KG1 (cell line): ENCODE measurements around the gene SORCS1.

Source experiments
- DNase-seq: peaks from one replicate; lab custom pipeline; 2025; lab: John Stamatoyannopoulos, UW

The SORCS1 gene

DNA sequence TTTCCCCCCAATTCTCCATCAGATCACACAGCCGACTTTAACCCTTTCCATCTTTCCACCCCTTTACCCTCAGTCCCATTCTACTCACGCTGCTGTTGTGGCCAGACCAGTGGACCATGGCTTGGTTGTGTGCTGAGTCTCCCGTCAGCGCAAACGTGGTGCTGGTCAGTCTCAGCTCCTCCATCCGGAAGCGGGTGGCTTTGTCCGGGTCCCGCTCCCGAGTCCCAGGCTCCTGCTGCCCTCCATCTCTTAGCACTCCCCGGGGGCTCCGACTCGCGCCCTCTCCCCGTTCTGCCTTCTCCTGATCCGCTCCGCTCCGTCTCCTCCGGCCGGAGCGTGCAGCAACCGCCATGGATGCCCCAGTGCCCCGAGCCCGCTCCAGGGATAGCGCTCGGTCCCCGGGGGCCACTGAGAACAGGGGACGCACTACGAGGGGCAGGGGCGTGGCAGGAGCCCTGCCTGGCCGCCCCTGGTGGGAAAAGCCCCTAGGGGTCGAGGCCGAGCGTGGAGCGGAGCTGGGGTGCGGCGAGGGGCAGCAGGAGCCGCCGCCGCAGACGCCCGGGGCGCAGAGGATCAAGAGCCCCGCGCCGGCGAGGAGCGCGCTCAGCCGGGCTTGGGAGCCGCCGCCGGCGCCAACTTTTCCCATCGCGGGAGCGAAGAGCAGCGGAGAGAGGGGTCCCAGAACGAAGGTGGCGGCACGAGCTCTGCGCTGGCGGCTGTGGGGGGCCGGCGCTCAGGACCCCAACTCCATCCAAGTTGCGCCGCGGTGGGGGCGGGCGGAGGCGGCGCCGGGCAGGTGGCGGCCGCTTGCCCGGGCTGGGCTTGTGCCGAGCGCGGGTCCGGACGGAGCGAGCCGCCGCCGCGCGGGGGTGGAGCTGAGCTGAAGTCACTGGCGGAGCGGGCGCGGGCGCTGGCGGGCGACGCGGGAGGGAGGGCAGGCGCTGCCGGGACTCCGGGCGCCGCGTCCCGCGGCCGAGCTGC, at the start of gene SORCS1:
SORCS1 (minus strand) TSS at position 826 of the 981 bp plus-strand sequence.
- no peak for DNase-seq

DNA sequence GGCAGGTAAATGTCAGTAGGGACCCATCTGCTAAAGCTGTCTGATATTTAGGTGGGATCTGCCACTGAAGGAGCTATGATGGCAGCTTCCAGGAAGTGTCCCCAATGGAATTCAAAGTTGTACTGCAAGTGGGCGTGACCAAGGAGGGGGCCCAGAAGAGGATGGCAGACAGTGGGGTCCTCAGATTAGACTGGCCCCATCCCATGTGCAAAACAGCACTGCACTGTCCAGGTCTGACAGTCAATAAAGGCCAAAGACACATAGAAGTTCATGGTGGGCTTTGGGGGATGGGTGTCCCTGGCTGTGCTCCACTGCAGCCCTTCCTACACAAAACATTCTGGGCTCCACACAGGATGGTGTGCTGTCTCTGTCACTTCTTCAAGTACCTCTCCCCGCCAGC, 49.8 kb upstream of the SORCS1 start:
- no peak for DNase-seq

GRCh38 chr10:107213861-107214260, 49.4 kb upstream of the SORCS1 start:
- DNase-seq, result no peak

DNA sequence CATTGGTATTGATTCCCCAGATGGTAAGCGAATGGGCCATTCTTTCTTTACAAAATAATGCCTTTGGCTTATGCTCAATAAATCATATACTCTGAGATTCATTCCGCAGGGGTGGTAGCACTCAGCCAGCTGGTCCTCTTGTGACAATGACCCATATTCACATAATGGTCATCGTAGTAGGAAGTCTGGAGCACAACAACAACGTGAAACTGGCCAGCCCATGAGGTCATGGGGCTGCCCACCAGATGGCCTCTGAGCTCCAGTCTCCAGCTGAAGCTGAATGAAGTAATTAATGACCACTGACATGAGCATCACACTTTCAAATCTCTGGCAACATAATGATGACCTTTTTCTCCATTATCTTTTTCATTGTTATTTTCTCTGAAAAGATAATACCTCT, 42.3 kb upstream of the SORCS1 start:
- DNase-seq, result no peak

DNA sequence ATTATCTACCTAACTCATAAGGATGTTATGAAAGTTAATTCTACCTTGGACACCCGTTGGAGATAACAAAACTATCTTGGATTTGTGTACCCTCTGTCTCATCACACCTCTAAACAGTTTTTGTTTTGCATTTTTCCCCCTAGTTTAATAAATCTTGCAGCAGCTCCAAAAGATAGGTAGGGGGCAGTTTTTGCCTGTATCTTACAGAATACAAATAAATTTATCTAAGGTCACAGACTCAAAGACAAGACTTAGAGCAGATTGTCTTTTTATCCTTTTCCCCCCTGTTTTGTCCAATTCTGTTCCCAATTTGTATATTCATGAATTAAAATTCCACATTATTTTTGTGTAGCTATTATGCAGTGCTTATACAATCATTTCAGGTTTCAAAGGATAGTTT, 5.0 kb upstream of the SORCS1 start:
- no peak for DNase-seq

DNA sequence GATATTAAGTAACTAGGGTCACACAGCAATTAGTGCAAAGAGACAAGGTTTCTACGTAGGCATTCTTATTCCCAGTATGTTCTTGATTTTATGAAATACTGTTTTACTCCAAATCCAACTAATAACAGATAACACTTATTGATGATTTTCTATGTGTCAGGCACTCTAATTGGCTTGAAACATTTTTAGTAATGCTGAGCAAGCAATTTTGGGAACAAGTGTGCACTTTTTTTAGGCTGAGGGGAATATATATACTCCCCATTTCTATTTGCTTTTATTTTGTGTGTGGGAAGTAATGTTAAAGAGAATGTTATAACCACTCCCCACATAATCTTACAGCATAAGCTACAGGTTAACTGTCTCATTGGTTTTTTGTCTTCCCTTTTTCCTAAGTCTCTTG, 4.2 kb upstream of the SORCS1 start:
- no peak for DNase-seq

GRCh38 chr10:107166403-107166802, 1.9 kb upstream of the SORCS1 start:
- DNase-seq, result no peak

DNA sequence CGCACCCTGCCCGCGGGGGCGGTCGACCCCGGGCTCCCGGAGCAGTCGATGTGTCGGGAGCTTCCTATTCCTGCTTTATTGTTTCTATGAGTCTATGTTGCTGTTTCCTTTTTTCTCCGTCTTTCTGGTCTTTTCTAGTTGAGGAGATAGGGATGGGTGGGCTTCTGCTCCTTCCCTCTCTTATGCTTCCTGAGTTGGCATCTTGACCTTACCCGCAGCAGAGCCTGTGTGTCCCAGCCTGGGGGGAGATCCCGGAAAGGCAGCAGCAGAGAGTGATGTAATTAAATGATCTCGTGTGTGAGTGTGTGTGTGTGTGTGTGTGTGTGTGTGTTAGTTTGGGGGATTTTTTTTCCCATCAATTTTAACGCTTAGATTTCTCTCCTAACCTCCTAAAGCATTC, 486 bp upstream of the SORCS1 start:
- no peak for DNase-seq

DNA sequence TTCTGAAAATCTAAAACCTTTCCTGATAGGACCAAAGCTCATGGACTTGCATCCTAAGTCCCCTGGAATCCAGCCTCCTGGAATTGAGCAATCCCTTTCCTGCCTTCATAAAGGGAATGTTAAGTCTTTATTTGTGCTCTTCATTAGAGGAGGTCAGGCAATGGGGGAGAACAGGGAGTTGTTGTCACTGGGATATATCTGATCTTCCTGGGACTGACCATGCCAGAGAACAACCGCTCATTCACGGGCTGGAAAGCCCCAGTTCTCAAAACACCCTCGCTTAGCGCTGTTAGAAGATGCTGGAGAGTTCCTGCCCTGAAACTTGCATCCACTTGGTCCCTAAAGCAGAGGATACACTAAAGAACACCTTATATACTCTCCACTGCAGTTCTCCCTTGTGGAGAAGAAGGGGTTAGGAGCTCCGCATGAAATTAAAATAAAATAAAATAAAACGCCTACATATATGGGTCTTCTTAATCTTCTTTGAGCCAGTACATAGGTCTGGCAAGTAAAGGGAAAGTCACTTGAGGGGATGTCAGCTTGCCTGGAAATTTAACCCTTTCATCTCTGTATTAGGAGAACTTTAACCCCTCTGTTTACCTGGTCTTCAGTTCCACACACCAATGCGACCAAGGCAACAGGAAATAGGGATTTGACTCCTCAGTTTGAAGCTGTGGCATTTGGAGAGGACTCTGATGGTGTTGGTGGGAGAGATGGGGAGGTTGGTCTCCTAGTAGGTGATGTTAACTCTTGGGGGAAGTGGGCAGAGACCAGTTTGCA, 1.2 kb downstream of the SORCS1 start:
- no peak for DNase-seq

GRCh38 chr10:107160866-107161265, 3.6 kb downstream of the SORCS1 start:
- DNase-seq, result no peak

- no peak for DNase-seq
Observed at GRCh38 chr10:107159871-107160270, 4.6 kb downstream of the SORCS1 start.

- no peak for DNase-seq
Observed at GRCh38 chr10:107157071-107157470, 7.4 kb downstream of the SORCS1 start.

GRCh38 chr10:107152087-107152486, 12.4 kb downstream of the SORCS1 start:
- no peak for DNase-seq

DNA sequence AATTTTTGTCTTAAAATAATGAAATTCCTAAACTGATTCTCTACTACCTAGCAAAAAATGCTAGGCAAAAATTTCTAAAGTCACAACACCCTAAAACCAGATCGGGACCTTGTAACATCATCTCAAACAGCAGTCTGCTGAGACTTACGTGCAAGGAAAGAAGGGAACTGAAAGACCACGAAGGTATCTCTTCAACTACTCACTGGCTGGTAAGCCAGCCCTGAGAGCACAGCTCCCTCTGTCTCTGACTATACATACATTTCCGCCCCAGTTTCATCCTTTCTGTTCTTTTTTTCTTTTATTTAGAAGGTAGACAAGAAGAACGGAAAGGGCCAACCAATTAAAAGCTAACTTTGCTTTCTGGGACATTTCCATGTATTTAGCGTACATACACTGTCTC, 15.6 kb downstream of the SORCS1 start:
- DNase-seq, result no peak

DNA sequence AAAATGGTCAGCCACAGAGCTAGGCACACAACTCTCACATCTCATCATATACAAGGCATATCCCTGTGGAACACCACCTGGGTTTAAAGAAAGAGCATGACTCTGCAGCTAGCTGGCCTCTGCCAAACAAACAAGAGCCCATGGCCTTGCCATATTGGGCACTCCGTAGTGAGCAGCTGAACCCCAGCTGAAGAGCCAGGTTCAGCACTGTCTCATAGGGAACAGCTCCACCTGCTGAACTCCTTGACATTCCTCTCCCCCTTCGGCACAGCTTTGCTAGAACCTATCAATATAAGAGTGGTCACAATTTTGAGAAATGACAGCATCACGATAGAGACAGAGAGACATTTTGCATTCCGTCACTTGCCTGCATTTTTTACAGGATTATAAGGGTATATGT, 20.0 kb downstream of the SORCS1 start:
- no peak for DNase-seq

GRCh38 chr10:107141524-107142061, 22.9 kb downstream of the SORCS1 start:
- no peak for DNase-seq

DNA sequence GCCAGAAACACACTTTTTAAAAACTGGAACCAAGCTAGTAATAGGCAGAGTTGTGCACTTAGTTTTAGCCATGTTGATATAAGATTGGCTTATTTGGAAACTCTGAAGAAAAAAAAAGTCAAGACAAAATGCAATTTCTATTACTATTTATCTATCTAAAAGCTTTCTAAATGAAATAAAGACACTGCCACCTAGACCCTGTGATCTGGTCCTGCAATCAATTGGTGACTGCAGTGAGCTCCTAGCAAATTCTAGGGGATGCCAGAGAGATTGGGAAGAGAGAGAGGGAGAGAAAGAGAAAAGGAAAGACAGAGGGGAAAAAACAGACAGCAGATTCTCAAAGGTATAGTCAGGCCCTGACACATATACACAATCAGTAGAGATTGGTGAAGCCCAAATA, 25.3 kb downstream of the SORCS1 start:
- no peak for DNase-seq

DNA sequence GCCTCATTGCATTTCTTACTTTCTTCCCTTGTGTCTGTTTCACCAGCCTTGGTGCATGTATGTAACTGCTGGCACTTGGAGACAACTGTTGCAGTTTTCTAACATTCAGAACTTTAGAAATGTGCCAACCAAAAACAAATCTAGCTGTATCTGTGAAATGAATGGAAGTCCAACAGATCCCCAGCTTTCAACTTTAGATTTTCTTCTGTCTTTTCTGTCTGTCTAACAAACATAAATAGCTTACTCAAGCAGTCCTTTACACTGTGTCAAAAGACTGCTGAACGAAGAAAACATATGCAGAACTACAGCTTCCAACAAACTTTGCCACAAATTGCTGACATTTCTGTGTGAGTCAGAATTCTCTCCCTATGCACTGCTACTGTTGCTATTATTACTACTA, 30.9 kb downstream of the SORCS1 start:
- DNase-seq, result no peak

- DNase-seq, result no peak
Observed at GRCh38 chr10:107129000-107129399, 35.5 kb downstream of the SORCS1 start.

- no peak for DNase-seq
Observed at GRCh38 chr10:107126512-107127065, 37.9 kb downstream of the SORCS1 start.

- no peak for DNase-seq
Observed at GRCh38 chr10:107122703-107123102, 41.8 kb downstream of the SORCS1 start.

DNA sequence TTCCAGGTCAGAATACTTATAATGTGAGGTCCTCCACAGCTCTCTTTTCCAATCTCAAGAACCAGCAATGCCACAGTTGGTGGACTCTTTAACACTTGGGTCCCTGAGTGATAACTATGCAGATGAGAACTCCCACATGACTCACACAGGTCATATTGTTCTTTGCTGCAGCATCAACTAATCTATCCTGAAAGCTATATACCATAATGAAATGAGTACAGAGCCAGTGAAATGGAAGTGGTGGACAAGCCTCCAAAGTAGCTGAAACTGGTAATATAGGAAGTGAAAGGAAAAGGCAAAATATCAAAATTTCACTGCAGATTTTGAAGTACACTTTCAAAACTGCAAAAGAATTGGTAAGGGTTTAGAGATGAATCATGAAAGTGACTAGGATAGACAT, 45.6 kb downstream of the SORCS1 start:
- no peak for DNase-seq
